HCT116 (cell line): ENCODE measurements around the gene CBFA2T3. TPM values are rescaled to one million over a fixed set of nuclear protein-coding genes. Genes with fewer than 3 reads are reported as not detected.

Experiments used
- ATAC-seq: fragments of 200-7000 bp; cut with Tn5 transposase; 2 replicates; pipeline ENCODE4 v1.9.1; 2020; ENCODE audit warnings: mild to moderate bottlenecking, moderate library complexity
- BruUV-seq: library from RNA; stranded (reverse); fragments of 400-500 nt; replicated peaks from 2 replicates; lab custom pipeline; 2021; lab: Mats Ljungman, UMichigan
- CTCF ChIA-PET: fragments of 300-600 bp; sonication (Branson Sonifier 250); formaldehyde crosslinking; loops from one replicate; lab custom pipeline; 2021; ENCODE audit warnings: antibody characterized with exemption; lab: Charles Lee
- POLR2A ChIA-PET: fragments of 300-600, 350-600 bp; sonication (Branson Sonifier 250); formaldehyde crosslinking; loops from one replicate; lab custom pipeline; 2021; ENCODE audit warnings: antibody characterized with exemption; lab: Charles Lee
- RAD21 ChIA-PET, 2 experiments: fragments of 300-600 bp; sonication (Branson Sonifier 250); formaldehyde crosslinking; loops; one replicate each; lab custom pipeline; 2023; ENCODE audit warnings: low total read pairs in 2 of 2; ENCODE audit not compliant: uncharacterized antibody in 2 of 2, unreplicated experiment in 2 of 2, low non-redundant PET in 1 of 2; lab: Charles Lee
- DNase-seq: peaks from one replicate; pipeline ENCODE4 v3.0.0-alpha.2; 2010; ENCODE audit warnings: low read depth, low spot score
- H2AFZ ChIP-seq: fragments of 200-600 bp; shearing (Covaris generic), sonication (generic); 2 replicates; pipeline ENCODE4 v1.6.1; 2017; ENCODE audit warnings: low read depth, mixed run types, mixed read lengths, antibody characterized with exemption, low read length; ENCODE audit not compliant: poor library complexity, severe bottlenecking
- H3K27ac ChIP-seq: 2 replicates; pipeline ENCODE4 v1.5.1; 2012; ENCODE audit warnings: low read depth, low read length
- H3K27me3 ChIP-seq: fragments of 200-600 bp; sonication (generic); 2 replicates; pipeline ENCODE4 v1.6.1; 2016; ENCODE audit warnings: mixed run types, low read length, mixed read lengths; ENCODE audit not compliant: insufficient read depth
- H3K36me3 ChIP-seq, 2 experiments: fragments of 200-500 bp in 1 of 2; fragments of 200-600 bp in 1 of 2; sonication (Bioruptor generic) in 1 of 2; sonication (generic) in 1 of 2; 2 replicates each; pipeline versions ENCODE4 v1.5.1 to v1.6.1; 2014 to 2016; ENCODE audit warnings: low read length in 2 of 2, inconsistent platforms in 1 of 2, mixed read lengths in 1 of 2, mixed run types in 1 of 2; ENCODE audit not compliant: insufficient read depth in 2 of 2, control insufficient read depth in 1 of 2
- H3K4me1 ChIP-seq, 2 experiments: fragments of 200-600 bp in 1 of 2; sonication (generic) in 1 of 2; 2 replicates each; pipeline versions ENCODE4 v1.5.1 to v1.6.1; 2012 to 2017; ENCODE audit warnings: low read length in 2 of 2, inconsistent platforms in 1 of 2, mild to moderate bottlenecking in 1 of 2, mixed read lengths in 1 of 2, mixed run types in 1 of 2, moderate library complexity in 1 of 2; ENCODE audit not compliant: insufficient read depth in 2 of 2, control insufficient read depth in 1 of 2
- H3K4me2 ChIP-seq: fragments of 200-600 bp; sonication (generic); 2 replicates; pipeline ENCODE4 v1.6.1; 2017; ENCODE audit warnings: mixed run types, low read length, mixed read lengths
- H3K4me3 ChIP-seq, 2 experiments: fragments of 200-600 bp in 1 of 2; sonication (generic) in 1 of 2; replicated peaks in 1 of 2; 2 replicates each; pipeline ENCODE4 v1.5.1; 2011 to 2016; ENCODE audit warnings: low read length in 2 of 2, control low read depth in 1 of 2, low read depth in 1 of 2, mild to moderate bottlenecking in 1 of 2, mixed read lengths in 1 of 2, mixed run types in 1 of 2
- H3K79me2 ChIP-seq: fragments of 200-600 bp; sonication (generic); 2 replicates; pipeline ENCODE4 v1.6.1; 2017; ENCODE audit warnings: mild to moderate bottlenecking, mixed run types, low read length, moderate library complexity, mixed read lengths; ENCODE audit not compliant: insufficient read depth
- H3K9ac ChIP-seq: fragments of 200-600 bp; sonication (generic); 2 replicates; pipeline ENCODE4 v1.6.1; 2016; ENCODE audit warnings: low read length, mixed read lengths
- H3K9me2 ChIP-seq: fragments of 200-600 bp; sonication (generic), shearing (Covaris generic); 2 replicates; pipeline ENCODE4 v1.6.1; 2017; ENCODE audit warnings: mixed run types, mild to moderate bottlenecking, moderate library complexity; ENCODE audit not compliant: insufficient read depth
- H3K9me3 ChIP-seq, 2 experiments: fragments of 200-500 bp in 1 of 2; fragments of 200-600 bp in 1 of 2; sonication (Bioruptor generic) in 1 of 2; sonication (generic) in 1 of 2; 2 replicates each; pipeline ENCODE4 v1.6.1; 2014 to 2017; ENCODE audit warnings: low read length in 2 of 2, mixed read lengths in 2 of 2, inconsistent platforms in 1 of 2, low read depth in 1 of 2, mild to moderate bottlenecking in 1 of 2, mixed run types in 1 of 2, moderate library complexity in 1 of 2; ENCODE audit not compliant: control insufficient read depth in 1 of 2, insufficient read depth in 1 of 2
- H4K20me1 ChIP-seq: fragments of 200-600 bp; sonication (generic), shearing (Covaris generic); 2 replicates; pipeline ENCODE4 v1.6.1; 2017; ENCODE audit warnings: mixed run types, mild to moderate bottlenecking, moderate library complexity; ENCODE audit not compliant: insufficient read depth
- CBX3 ChIP-seq: IDR thresholded peaks from 2 replicates; pipeline ENCODE4 v1.6.1; 2012; ENCODE audit warnings: low read depth
- CEBPB ChIP-seq: IDR thresholded peaks from 2 replicates; pipeline ENCODE4 v1.6.1; 2012; ENCODE audit warnings: low read depth
- EGR1 ChIP-seq: IDR thresholded peaks from 2 replicates; pipeline ENCODE4 v1.6.1; 2012; ENCODE audit warnings: low read depth
- ELF1 ChIP-seq: IDR thresholded peaks from 2 replicates; pipeline ENCODE4 v1.6.1; 2012; ENCODE audit warnings: low read depth, borderline replicate concordance
- RAD21 ChIP-seq: IDR thresholded peaks from 2 replicates; pipeline ENCODE4 v1.6.1; 2012; ENCODE audit warnings: low read depth, mild to moderate bottlenecking
- SIN3A ChIP-seq: IDR thresholded peaks from 2 replicates; pipeline ENCODE4 v1.6.1; 2012; ENCODE audit warnings: low read depth
- TCF7L2 ChIP-seq: IDR thresholded peaks from 2 replicates; pipeline ENCODE4 v1.7.0; 2011; ENCODE audit warnings: borderline replicate concordance, inconsistent platforms; ENCODE audit not compliant: insufficient read depth, insufficient read length; ENCODE audit errors: extremely low read depth
- intact Hi-C: fragments of 100-400 bp; cut with micrococcal nuclease; formaldehyde crosslinking; loops from 2 replicates; pipeline ENCODE4 v1.10.0; 2022
- total RNA-seq: library from RNA; stranded (reverse); gene quantifications from one replicate; pipeline ENCODE4 v1.2.1, GENCODE V29; 2021; ENCODE audit not compliant: unreplicated experiment
- TF ChIP-seq, protein P1 (sequence below): IDR thresholded peaks from 2 replicates; pipeline ENCODE4 v1.6.1; 2011; ENCODE audit warnings: mild to moderate bottlenecking, low read length, moderate library complexity; ENCODE audit not compliant: insufficient replicate concordance; ENCODE audit errors: extremely low read depth
- TF ChIP-seq, protein P2 (sequence below), 3 experiments: fragments of 200-600 bp in 1 of 3; sonication (generic) in 1 of 3; IDR thresholded peaks in 2 of 3; conservative IDR thresholded peaks in 1 of 3; 2 replicates each; pipeline ENCODE4 v1.5.1; 2012 to 2017; ENCODE audit warnings: low read depth in 2 of 3, low read length in 2 of 3, antibody characterized with exemption in 1 of 3, borderline replicate concordance in 1 of 3, control low read depth in 1 of 3, mild to moderate bottlenecking in 1 of 3, mixed read lengths in 1 of 3, mixed run types in 1 of 3, moderate library complexity in 1 of 3; ENCODE audit not compliant: insufficient read depth in 1 of 3

The CBFA2T3 gene
- total RNA-seq, 1 experiment from 2014 or later = 19.1 TPM

DNA sequence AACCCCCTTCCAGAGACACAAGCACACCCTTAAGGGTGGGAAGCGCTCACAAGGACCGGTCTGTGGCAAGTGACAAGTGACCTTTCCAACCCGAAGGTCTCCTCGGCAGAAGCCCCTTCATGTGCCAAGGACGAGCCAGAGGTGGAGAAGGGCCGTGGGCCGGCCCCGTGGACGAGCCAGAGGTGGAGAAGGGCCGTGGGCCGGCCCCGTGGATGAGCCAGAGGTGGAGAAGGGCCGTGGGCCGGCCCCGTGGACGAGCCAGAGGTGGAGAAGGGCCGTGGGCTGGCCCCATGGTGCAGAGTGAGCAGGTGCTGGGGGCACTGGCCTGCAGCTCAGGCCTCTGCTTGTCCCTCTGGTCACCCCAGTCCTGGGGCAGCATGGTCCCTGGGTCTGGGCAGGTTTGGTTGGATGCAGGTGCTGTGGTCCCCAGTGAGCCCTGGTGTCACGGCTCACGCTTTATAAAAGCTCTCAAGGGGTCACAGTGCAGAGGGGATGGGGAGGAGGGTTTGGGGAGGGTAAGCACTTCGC is 45.6 kb downstream of the CBFA2T3 start:
- ChIA-PET POLR2A (no interaction called here), CTCF (no interaction called here), RAD21 (no interaction called here)
- Histone ChIP-seq H4K20me1 (no peaks in the 10 kb centered on the region), H3K79me2 (no peaks in the 10 kb centered on the region; the same call in 1 of the 2 replicates), H3K4me2 (no peak overlapping the region), H3K4me3 (no peak overlapping the region), H3K36me3 (no peaks in the 10 kb centered on the region), H3K4me1 (peaks cover 15 to 21% of the 10 kb centered on the region in 2 experiments), H3K27me3 (no peaks in the 10 kb centered on the region), H3K9me3 (no peaks in the 10 kb centered on the region; a peak in 1 of 4 replicates), H3K27ac (no peak overlapping the region), H3K9me2 (no peaks in the 10 kb centered on the region), H2AFZ (no peak overlapping the region), H3K9ac (no peak overlapping the region)
- no TSS peak for BruUV-seq
- intact Hi-C loops = no loop called here
- TF ChIP-seq TCF7L2 = no peak
- no peak for TF ChIP-seq RAD21
- TF ChIP-seq, protein P1, sequence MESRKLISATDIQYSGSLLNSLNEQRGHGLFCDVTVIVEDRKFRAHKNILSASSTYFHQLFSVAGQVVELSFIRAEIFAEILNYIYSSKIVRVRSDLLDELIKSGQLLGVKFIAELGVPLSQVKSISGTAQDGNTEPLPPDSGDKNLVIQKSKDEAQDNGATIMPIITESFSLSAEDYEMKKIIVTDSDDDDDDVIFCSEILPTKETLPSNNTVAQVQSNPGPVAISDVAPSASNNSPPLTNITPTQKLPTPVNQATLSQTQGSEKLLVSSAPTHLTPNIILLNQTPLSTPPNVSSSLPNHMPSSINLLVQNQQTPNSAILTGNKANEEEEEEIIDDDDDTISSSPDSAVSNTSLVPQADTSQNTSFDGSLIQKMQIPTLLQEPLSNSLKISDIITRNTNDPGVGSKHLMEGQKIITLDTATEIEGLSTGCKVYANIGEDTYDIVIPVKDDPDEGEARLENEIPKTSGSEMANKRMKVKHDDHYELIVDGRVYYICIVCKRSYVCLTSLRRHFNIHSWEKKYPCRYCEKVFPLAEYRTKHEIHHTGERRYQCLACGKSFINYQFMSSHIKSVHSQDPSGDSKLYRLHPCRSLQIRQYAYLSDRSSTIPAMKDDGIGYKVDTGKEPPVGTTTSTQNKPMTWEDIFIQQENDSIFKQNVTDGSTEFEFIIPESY = no peak
- TF ChIP-seq CBX3 = no peak
- TF ChIP-seq SIN3A = no peak
- TF ChIP-seq, all 23 proteins: peak for 0
- DNase-seq = no peak
- no peak for ATAC-seq

DNA sequence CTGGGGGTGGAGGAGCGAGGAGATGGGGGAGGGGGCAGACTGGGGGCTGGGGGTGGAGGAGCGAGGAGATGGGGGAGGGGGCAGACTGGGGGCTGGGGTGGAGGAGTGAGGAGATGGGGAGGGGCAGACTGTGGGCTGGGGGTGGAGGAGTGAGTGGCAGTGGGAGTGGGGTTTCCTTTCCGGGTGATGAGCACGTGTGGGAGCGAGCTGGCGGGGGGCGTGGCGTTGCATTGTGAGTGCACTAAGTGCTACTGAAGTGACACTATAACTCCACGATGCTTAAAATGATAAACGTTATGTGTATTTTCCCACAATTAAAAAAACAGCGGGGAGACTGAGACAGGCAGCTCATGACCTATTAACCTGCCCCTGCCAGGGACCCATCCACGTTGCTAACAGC is 46.3 kb downstream of the CBFA2T3 start:
- Histone ChIP-seq H3K4me1 (peaks cover 19 to 21% of the 10 kb centered on the region in 2 experiments), H3K36me3 (no peaks in the 10 kb centered on the region), H3K4me3 (no peak overlapping the region), H3K27me3 (no peaks in the 10 kb centered on the region), H3K9me2 (no peaks in the 10 kb centered on the region), H3K4me2 (no peak overlapping the region)
- POLR2A ChIA-PET = no interaction called here
- no peak for TF ChIP-seq EGR1
- TF ChIP-seq ELF1 = no peak
- no peak for TF ChIP-seq CEBPB
- TF ChIP-seq, protein P2, sequence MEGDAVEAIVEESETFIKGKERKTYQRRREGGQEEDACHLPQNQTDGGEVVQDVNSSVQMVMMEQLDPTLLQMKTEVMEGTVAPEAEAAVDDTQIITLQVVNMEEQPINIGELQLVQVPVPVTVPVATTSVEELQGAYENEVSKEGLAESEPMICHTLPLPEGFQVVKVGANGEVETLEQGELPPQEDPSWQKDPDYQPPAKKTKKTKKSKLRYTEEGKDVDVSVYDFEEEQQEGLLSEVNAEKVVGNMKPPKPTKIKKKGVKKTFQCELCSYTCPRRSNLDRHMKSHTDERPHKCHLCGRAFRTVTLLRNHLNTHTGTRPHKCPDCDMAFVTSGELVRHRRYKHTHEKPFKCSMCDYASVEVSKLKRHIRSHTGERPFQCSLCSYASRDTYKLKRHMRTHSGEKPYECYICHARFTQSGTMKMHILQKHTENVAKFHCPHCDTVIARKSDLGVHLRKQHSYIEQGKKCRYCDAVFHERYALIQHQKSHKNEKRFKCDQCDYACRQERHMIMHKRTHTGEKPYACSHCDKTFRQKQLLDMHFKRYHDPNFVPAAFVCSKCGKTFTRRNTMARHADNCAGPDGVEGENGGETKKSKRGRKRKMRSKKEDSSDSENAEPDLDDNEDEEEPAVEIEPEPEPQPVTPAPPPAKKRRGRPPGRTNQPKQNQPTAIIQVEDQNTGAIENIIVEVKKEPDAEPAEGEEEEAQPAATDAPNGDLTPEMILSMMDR (IDR thresholded peaks at IDR 0.05 in 2 of 3, conservative IDR thresholded peaks at IDR 0.05 in 1 of 3; ENCODE audit: borderline replicate concordance in 1 of 3, insufficient read depth in 1 of 3, low read depth in 2 of 3, low read length in 2 of 3) = no peak
- TF ChIP-seq SIN3A = no peak
- TF ChIP-seq, all 23 proteins: peak for 0
- no peaks in the 10 kb centered on the region; a peak in 1 of 4 replicates for H3K9me3 ChIP-seq
- H2AFZ ChIP-seq = no peak overlapping the region
- CTCF ChIA-PET = no interaction called here
- RAD21 ChIA-PET = no interaction called here
- intact Hi-C loops = no loop called here
- no peaks in the 10 kb centered on the region for H4K20me1 ChIP-seq
- no TSS peak for BruUV-seq
- H3K9ac ChIP-seq = no peak overlapping the region
- ATAC-seq = no peak
- H3K79me2 ChIP-seq = no peaks in the 10 kb centered on the region; the same call in 1 of the 2 replicates
- H3K27ac ChIP-seq = no peak overlapping the region
- DNase-seq = no peak
